ENCODE results near the gene PIK3R6. TPM values are rescaled to one million over a fixed set of nuclear protein-coding genes. Genes with fewer than 3 reads are reported as not detected.

The PIK3R6 gene
- total and polyA plus RNA-seq, 2 of the 13 experiments (the other 11 are each of a cell fraction or from before 2014, with no cell fraction given): not detected

DNA sequence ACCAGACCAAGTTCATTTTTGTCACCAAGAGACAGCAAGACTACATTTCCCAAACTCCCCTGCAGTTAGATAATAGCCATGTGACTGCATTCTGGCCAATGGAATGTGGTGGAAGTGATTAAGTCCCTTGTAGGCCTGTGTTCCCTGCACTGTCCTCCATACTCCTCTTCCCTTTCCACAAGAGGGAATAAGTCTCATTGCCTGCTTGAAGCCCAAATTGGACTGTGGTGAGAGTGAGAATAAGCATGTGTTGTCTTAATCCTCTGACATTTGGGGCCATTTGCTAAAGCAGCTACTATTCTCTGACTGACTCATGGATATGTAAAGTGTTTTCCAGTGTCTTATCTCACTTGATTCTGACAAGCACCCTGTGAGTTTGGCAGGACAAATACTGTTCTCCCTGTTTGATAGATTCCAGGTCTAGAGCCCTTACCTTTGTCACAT, 20.7 kb downstream of the PIK3R6 start (continued):
- TF ChIP-seq SRSF9 (IDR thresholded peaks at IDR 0.05; ENCODE audit: borderline replicate concordance, insufficient read depth, low read depth, low read length, poor library complexity, severe bottlenecking) (no peak), RBFOX2 (IDR thresholded peaks at IDR 0.05; ENCODE audit: low read depth, low read length) (no peak), ZEB1 (IDR thresholded peaks at IDR 0.05; ENCODE audit: insufficient replicate concordance, low read depth) (no peak), HCFC1 (IDR thresholded peaks at IDR 0.05; ENCODE audit: low read depth, low read length) (peak; percentile 41; the same call in 1 of the 2 replicates), SP1 (IDR thresholded peaks at IDR 0.05) (no peak), SP1 (CRISPR knock-in tag; IDR thresholded peaks at IDR 0.05) (no peak), ZNF34 (CRISPR knock-in tag; IDR thresholded peaks at IDR 0.05; ENCODE audit: borderline replicate concordance) (no peak), ZNF263 (CRISPR knock-in tag; IDR thresholded peaks at IDR 0.05) (0 out of 2 replicates have a peak, but pooled peaks have one; percentile 25), NFYC (CRISPR knock-in tag; IDR thresholded peaks at IDR 0.05) (peak; percentile 76), ZNF841 (CRISPR knock-in tag; IDR thresholded peaks at IDR 0.05; ENCODE audit: borderline replicate concordance) (no peak), EHMT2 (IDR thresholded peaks at IDR 0.05; ENCODE audit: borderline replicate concordance, low read depth, low read length) (no peak), SIN3A (IDR thresholded peaks at IDR 0.05; ENCODE audit: borderline replicate concordance, low read depth, low read length) (no peak), ZNF143 (CRISPR knock-in tag; IDR thresholded peaks at IDR 0.05) (peak; percentile 85), ZNF678 (CRISPR knock-in tag; IDR thresholded peaks at IDR 0.05) (no peak)
- TF ChIP-seq, protein P1, sequence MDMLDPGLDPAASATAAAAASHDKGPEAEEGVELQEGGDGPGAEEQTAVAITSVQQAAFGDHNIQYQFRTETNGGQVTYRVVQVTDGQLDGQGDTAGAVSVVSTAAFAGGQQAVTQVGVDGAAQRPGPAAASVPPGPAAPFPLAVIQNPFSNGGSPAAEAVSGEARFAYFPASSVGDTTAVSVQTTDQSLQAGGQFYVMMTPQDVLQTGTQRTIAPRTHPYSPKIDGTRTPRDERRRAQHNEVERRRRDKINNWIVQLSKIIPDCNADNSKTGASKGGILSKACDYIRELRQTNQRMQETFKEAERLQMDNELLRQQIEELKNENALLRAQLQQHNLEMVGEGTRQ (IDR thresholded peaks at IDR 0.05; ENCODE audit: low read depth, low read length): peak; percentile 58
- TF ChIP-seq, protein P1 (CRISPR knock-in tag; IDR thresholded peaks at IDR 0.05; ENCODE audit: borderline replicate concordance): peak; percentile 71; the same call in 1 of the 2 replicates
- TF ChIP-seq, protein P2, sequence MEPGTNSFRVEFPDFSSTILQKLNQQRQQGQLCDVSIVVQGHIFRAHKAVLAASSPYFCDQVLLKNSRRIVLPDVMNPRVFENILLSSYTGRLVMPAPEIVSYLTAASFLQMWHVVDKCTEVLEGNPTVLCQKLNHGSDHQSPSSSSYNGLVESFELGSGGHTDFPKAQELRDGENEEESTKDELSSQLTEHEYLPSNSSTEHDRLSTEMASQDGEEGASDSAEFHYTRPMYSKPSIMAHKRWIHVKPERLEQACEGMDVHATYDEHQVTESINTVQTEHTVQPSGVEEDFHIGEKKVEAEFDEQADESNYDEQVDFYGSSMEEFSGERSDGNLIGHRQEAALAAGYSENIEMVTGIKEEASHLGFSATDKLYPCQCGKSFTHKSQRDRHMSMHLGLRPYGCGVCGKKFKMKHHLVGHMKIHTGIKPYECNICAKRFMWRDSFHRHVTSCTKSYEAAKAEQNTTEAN (CRISPR knock-in tag; conservative IDR thresholded peaks at IDR 0.05): no peak

All from HepG2 (cell line).